Omental fat pad (tissue), 4 donors: Measurements from ENCODE around the gene SAPCD1. TPM values are rescaled to one million over a fixed set of nuclear protein-coding genes. Genes with fewer than 3 reads are reported as not detected.

Source experiments
- ATAC-seq: fragments of 150-250 bp; one replicate; pipeline ENCODE4 v1.9.1; 2016; ENCODE audit warnings: mild to moderate bottlenecking, moderate library complexity; ENCODE audit not compliant: low FRiP score
- DNase-seq: peaks from one replicate; pipeline ENCODE4 v3.0.0-alpha.2; 2019; ENCODE audit warnings: low spot score
- total RNA-seq, 4 donors: library from RNA; depleted of rRNA; stranded (reverse); fragments of >200 nt; gene quantifications; one replicate each; pipeline ENCODE4 v1.1.0, GENCODE V29; 2016
- TF ChIP-seq, protein P1 (sequence below), 3 donors: fragments of 450-650 bp; IDR thresholded peaks; one replicate each; pipeline ENCODE4 v1.5.1; 2016 to 2017; ENCODE audit warnings: antibody characterized with exemption in 3 of 3, mild to moderate bottlenecking in 3 of 3, moderate library complexity in 2 of 3

SAPCD1 gene
- total RNA-seq, 4 donors from 2014 or later: not detected

DNA sequence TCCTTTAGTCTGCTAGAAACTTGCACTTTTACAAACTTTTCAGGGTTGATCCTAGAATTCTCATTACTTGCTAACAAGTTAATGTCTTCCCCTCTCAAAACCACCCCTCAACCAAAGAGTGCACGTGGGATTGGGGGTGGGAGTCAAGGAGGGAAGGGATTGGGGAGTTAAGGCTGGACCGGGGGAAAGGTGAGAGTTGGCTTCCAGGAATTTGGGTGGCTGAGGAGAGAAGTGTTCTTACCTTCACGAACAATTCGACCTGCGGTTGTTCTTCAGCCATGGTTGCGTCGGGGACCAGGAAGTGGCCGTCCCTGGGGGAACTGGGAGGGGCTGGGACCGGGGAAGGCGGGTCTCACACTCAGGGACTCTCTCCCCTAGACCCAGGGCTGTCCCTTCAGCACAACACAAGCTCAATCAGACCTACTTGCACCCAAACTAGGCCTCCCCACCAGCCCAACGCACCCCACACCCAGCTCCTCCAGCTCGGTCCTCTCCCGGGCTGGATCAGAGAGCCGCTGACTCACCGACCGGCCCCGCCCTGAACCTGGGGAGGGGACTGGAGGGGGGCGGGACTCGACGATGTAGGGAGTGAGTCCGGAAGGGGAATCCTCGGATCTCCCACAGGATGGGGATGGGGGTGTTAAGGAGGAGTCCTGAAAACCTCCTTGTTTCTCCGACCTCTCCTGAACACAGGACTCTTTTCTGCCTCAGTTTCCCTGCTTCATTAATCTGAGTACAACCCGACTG, 26.3 kb upstream of the SAPCD1 start, which contains the start of gene CLIC1:
Gene CLIC1, minus strand, starts transcription at position 510 of the 747 bp plus-strand sequence. Its CDS starts 230 bp downstream, at position 280.
- ATAC-seq (peak; percentile 74), DNase-seq (peak; percentile 83)
- TF ChIP-seq, protein P1, sequence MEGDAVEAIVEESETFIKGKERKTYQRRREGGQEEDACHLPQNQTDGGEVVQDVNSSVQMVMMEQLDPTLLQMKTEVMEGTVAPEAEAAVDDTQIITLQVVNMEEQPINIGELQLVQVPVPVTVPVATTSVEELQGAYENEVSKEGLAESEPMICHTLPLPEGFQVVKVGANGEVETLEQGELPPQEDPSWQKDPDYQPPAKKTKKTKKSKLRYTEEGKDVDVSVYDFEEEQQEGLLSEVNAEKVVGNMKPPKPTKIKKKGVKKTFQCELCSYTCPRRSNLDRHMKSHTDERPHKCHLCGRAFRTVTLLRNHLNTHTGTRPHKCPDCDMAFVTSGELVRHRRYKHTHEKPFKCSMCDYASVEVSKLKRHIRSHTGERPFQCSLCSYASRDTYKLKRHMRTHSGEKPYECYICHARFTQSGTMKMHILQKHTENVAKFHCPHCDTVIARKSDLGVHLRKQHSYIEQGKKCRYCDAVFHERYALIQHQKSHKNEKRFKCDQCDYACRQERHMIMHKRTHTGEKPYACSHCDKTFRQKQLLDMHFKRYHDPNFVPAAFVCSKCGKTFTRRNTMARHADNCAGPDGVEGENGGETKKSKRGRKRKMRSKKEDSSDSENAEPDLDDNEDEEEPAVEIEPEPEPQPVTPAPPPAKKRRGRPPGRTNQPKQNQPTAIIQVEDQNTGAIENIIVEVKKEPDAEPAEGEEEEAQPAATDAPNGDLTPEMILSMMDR (IDR thresholded peaks at IDR 0.05): no peak

DNA sequence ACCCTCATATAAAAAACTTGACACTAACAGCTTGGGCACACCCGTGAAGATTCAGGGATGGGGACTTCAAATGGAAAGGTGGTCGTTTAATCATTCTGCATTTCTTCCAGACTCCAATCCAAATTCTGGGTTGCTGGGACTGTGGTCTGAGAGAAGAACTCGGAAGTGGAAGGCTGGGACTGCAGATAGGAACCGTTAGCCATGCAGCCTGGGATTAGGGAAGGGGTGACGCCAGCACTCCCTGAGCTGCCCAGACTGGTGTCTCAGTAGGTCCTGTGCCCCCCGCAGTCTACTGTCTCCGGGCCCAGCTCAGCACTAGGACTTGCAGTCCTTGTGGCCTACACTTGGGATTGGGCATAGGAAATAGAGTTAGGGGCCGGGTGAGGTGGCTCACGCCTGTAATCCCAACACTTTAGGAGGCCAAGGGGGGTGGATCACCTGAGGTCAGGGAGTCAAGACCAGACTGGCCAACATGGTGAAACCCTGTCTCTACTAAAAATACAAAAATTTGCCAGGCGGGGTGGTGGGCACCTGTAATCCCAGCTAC, 25.6 kb upstream of the SAPCD1 start:
- no peak for ATAC-seq
- TF ChIP-seq, protein P1 (IDR thresholded peaks at IDR 0.05): no peak
- DNase-seq: no peak

DNA sequence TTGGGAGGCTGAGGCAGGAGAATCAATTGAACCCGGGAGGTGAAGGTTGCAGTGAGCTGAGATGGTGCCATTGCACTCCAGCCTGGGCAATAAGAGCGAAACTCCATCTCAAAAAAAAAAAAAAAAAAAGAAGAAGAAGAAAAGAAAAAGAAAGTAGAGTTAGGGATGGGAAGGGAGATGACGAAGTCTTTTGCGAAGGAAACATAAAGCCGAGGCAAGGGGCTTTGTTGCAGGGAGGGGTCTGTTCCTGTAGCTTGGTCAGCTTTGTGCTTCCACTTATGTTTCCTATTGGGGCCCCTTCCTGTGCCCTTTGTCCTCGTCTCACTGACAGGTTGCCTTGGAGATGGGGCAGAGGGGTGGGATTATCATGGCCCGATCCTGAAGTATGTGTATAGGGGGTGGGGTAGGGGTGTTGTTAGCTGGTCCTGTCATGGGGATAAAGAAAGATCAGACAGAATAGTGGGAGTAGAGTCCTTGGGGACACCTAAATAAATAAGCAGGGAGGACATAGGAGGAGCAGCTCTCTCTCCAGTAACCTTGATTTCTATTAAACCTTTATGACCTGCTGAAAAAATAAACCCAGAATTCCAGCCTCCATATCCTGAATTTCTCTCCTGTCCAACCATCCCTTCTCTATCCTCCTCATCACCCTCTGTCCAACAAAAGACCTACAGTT, 25.0 kb upstream of the SAPCD1 start:
- no peak for ATAC-seq

DNA sequence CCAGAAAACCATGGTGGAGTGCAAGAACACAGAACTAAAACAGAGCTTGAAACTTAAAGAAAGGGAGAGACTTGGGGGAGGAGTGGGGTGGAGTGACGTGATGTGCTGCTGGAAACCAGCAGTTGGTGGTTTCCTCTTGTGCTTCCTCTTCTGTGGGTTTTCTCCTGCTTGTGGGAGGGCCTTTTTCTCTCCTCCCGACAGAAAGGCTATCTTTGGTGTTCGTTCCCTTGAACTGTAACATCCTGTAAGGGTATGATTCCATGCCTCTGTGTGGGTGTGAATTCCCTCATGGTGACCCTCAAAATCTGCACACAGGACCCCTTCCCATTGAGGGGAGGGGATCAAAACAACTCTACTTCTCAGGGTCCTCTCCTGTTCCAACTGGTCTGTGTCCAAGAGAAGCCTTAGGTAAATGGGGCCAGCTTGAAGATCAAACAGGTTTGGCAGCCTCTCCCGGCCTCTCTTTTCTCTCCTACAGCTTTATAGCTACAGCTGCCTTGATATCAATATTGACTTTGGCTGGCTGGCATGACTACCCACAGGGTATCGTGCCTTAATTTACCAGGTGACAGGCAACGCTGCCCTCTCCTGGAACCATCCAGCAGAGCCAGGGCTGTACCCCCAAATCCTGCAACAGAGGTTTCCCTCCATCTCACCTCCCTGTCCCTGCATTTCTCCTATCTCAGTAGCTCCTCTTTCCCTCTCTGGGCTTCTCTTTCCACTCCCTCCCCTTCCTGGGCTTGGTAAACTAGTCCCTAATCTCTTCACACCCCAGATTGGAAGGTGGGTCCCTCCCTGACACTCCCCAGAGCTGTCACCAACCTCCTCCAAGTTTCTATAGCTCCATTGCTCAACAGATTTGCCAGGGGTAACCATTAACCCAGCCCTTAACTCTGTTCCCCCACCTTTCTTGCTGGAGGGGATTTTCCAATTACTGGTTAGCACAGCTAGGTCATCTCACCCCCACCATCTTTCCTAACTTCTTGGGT, 24.2 kb upstream of the SAPCD1 start:
- ATAC-seq: no peak
- TF ChIP-seq, protein P1 (IDR thresholded peaks at IDR 0.05): no peak
- no peak for DNase-seq

More for the DNA sequence above, 25.0 kb upstream of the SAPCD1 start:
- DNase-seq: no peak
- TF ChIP-seq, protein P1 (IDR thresholded peaks at IDR 0.05): no peak

DNA sequence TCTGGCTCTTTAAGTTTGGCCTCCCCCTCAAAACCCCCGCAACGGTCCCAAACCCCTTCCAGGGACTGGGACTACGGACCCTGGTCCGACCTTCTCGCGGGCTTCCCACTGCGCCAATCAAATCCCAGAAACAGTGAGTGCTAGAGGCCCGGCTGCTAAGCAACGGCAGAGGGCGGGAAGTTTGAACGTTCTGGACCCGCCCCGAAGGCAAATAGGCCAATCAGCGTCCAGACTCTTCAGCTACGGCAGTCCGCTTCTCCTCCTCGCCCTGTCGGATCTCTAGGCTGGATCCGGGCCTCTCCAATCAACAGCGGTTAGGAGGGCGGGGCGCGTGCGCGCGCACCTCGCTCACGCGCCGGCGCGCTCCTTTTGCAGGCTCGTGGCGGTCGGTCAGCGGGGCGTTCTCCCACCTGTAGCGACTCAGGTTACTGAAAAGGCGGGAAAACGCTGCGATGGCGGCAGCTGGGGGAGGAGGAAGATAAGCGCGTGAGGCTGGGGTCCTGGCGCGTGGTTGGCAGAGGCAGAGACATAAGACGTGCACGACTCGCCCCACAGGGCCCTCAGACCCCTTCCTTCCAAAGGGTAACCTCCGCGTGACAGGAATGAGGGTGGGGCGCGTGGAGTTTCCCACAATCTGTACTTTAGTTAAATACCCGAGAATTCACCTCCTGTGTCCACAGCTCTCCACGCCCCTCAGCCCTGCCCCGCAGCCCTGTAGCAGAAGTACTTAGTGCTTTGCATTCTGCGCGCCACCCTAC, 22.6 kb upstream of the SAPCD1 start, which contains the start of gene MSH5:
Gene MSH5, plus strand, starts transcription at position 367 of the 758 bp plus-strand sequence. CDS start 462 bp downstream, outside the sequence.
- ATAC-seq (peak; percentile 92), DNase-seq (peak; percentile 94)
- TF ChIP-seq, protein P1 (IDR thresholded peaks at IDR 0.05): no peak
